Measurements from ENCODE around the gene TANC1. TPM values are rescaled to one million over a fixed set of nuclear protein-coding genes. Genes with fewer than 3 reads are reported as not detected.

The TANC1 gene
- 4.2 TPM for polyA plus RNA-seq (2013, experiment 1 of 2)
- 5.3 TPM for polyA plus RNA-seq (2013, experiment 2 of 2)

DNA sequence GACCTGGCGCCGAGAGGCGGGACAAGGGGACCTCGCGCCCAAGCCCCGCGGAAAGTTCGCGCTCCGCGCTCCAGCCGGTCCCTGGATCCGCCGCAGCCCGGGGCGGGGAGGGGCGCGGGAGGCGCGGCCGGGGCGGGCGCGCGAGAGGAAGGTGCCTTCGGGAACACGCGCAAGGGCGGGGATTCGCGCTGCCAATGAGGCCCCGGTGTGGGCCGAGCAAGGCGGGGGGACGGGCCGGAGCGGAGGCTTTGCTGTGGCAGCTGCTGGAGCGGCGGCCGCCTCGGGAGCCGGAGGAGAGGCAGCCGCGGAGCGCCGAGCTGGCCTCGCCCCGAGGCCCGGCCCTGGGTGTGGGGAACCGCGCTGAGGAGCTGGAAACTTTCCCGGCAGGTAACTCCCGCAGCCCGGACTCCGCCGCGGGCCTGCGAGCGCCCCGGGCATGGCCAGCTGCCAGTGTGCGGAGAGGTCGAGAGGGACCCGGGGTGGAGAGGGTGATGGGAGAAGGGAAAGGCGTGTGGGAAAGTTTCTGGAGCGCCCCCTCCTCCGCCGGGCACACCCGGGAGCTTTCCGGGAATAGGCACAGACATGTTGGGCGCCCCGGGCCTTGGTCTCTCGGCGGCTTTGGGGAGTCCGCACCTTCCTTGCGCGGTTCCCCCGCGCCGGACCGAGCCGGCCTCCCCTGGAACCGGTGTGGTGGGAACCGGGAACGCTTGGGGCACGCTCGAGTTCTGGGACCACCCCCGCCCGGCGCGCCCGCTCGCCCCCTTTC, at the start of gene TANC1:
Gene TANC1, plus strand, starts transcription at position 245 of the 766 bp plus-strand sequence. CDS start 97,271 bp downstream, outside the sequence.
- no peaks in the 10 kb centered on the region for H3K36me3 ChIP-seq (ENCODE audit: insufficient read depth, low read length)
- 0 out of 2 replicates have a peak within 1 kb of the TSS, but pooled peaks have one; percentile 15 for H3K27ac ChIP-seq (ENCODE audit: low read depth, low read length)
- peaks cover 94% of the 10 kb centered on the region for H3K27me3 ChIP-seq (ENCODE audit: insufficient read depth, low read length)
- H3K9ac ChIP-seq (ENCODE audit: low read depth, low read length): peak within 1 kb of the TSS; percentile 59
- H3K4me1 ChIP-seq (ENCODE audit: insufficient read depth, low read length): peaks cover 11% of the 10 kb centered on the region
- no peaks in the 10 kb centered on the region for H3K9me3 ChIP-seq (ENCODE audit: insufficient read depth, low read depth, low read length)
- WGBS: under 1% methylated on average over 92 of the region's 92 CpGs
- peak within 1 kb of the TSS; percentile 59 for H3K4me3 ChIP-seq (ENCODE audit: low read length)

DNA sequence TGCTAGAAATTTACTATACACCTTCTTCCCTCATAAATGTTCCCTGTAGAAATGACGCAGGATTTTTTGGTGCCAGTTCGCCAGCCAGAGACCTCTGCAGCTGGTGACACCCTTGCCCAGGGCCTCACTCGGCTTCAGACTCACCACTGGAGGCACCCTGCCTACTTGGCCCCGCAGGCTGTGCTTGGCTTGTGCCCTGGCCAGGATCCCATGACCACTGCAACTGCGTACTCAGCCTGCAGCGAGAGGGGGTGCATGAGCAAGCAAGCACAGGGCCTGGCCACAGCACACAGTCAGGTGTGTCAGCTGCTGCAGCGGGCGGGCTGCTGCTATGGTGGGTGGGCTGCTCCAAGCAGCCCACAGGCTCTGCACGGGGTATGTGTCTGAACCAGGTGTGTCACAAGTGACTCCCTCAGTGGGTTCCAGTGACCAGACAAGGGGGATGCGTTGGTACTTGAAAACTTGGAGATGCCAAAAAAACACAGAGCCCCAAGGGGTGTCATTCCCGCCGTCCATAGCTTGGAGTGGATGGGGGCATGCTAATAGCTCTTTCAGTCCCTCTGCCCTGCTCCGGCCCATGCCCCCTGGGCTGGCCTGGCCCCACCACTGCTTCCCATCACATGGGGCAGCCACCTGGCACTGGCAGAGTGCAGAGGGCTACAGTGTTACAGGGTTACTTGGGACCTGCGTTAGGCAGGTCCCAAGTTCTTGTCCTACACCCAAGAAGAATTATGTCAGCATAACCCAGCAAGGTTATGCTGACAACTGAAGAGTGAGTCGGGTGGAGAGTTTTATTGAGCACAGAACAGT, 46.6 kb upstream of the TANC1 start:
- H3K9ac ChIP-seq (ENCODE audit: low read depth, low read length): no peak overlapping the region
- H3K27ac ChIP-seq (ENCODE audit: low read depth, low read length): no peak overlapping the region
- no peaks in the 10 kb centered on the region for H3K36me3 ChIP-seq (ENCODE audit: insufficient read depth, low read length)
- no peaks in the 10 kb centered on the region for H3K27me3 ChIP-seq (ENCODE audit: insufficient read depth, low read length)
- no peaks in the 10 kb centered on the region for H3K9me3 ChIP-seq (ENCODE audit: insufficient read depth, low read depth, low read length)
- 88% methylated on average over 15 of the region's 15 CpGs for WGBS
- H3K4me1 ChIP-seq (ENCODE audit: insufficient read depth, low read length): peaks cover 22% of the 10 kb centered on the region
- no peak overlapping the region for H3K4me3 ChIP-seq (ENCODE audit: low read length)

DNA sequence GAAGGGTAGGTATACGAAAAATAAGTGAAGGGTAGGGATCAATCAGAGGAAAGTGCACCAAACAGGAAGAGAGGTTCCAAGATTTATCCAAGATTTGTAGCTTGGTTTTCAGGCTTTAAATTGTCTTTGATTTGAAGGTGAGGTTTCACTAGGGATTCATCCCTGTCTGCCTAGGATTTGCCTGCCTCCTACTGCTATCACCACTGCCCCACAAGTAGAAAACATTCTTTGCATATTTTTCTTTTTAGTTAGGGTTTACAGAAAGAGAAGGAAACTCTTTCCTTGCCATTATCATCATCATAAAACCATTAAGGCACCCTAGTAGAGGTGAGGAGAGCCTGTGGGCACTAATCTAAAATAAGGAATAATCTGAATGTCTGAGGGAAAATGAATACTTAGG, 45.8 kb upstream of the TANC1 start:
- H3K4me1 ChIP-seq (ENCODE audit: insufficient read depth, low read length): peaks cover 22% of the 10 kb centered on the region
- no peak overlapping the region for H3K4me3 ChIP-seq (ENCODE audit: low read length)
- no peaks in the 10 kb centered on the region for H3K36me3 ChIP-seq (ENCODE audit: insufficient read depth, low read length)
- WGBS: 74% methylated on average over 1 of the region's 1 CpG
- H3K9me3 ChIP-seq (ENCODE audit: insufficient read depth, low read depth, low read length): no peaks in the 10 kb centered on the region
- H3K27ac ChIP-seq (ENCODE audit: low read depth, low read length): peak overlapping the region; percentile 30; the same call in 1 of the 2 replicates
- H3K27me3 ChIP-seq (ENCODE audit: insufficient read depth, low read length): no peaks in the 10 kb centered on the region
- no peak overlapping the region for H3K9ac ChIP-seq (ENCODE audit: low read depth, low read length)

DNA sequence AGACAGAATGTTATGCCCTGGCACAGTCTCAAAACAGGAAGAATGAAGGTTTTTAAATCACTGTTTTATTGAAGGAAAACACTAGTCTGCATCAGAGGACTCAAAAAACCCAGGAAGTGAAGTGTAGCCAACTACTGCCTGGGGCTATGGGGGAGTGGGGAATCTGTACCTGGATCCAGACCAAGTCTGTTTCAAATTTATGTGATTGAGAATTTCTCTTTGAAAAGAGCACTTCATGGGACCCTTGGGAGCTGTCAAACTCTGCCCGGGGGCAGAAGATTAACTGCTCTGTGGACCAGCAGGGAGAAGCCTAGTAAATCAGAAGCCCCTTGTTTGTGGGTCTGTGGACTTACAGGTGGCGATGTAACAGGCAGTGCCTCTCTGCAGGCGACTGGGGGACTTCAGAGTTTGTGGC, 45.3 kb upstream of the TANC1 start:
- WGBS: 27% methylated on average over 3 of the region's 3 CpGs
- H3K27me3 ChIP-seq (ENCODE audit: insufficient read depth, low read length): no peaks in the 10 kb centered on the region
- H3K36me3 ChIP-seq (ENCODE audit: insufficient read depth, low read length): no peaks in the 10 kb centered on the region
- no peaks in the 10 kb centered on the region for H3K9me3 ChIP-seq (ENCODE audit: insufficient read depth, low read depth, low read length)
- H3K27ac ChIP-seq (ENCODE audit: low read depth, low read length): peak overlapping the region; percentile 36
- H3K4me1 ChIP-seq (ENCODE audit: insufficient read depth, low read length): peaks cover 22% of the 10 kb centered on the region
- H3K4me3 ChIP-seq (ENCODE audit: low read length): no peak overlapping the region
- H3K9ac ChIP-seq (ENCODE audit: low read depth, low read length): no peak overlapping the region

DNA sequence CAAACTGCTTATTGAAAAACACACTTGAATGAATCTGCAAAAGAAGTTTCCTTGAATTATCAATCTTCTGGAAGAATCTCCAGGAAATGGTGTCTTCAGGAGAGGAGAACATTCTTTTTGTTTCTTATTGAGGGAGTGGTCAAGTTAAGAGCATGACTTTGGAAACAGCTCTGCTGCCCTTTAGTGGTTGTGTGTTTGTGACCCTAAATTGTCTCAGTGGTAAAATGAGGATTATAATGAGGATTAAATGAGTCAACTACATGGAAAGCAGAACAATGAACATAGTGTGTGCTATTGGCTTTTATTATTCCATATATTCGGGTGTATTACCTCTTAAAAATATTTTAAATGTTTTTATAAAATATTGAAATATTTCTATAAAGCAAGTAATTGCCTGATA, 44.8 kb upstream of the TANC1 start:
- Histone ChIP-seq H3K36me3 (ENCODE audit: insufficient read depth, low read length) (no peaks in the 10 kb centered on the region), H3K4me1 (ENCODE audit: insufficient read depth, low read length) (peaks cover 22% of the 10 kb centered on the region), H3K4me3 (ENCODE audit: low read length) (no peak overlapping the region), H3K27me3 (ENCODE audit: insufficient read depth, low read length) (no peaks in the 10 kb centered on the region), H3K27ac (ENCODE audit: low read depth, low read length) (peak overlapping the region; percentile 36; the same call in 1 of the 2 replicates), H3K9ac (ENCODE audit: low read depth, low read length) (no peak overlapping the region), H3K9me3 (ENCODE audit: insufficient read depth, low read depth, low read length) (peaks cover 1% of the 10 kb centered on the region; the same call in 1 of the 2 replicates)
- no CpG with 5 or more reads among the region's 1 CpG for WGBS

DNA sequence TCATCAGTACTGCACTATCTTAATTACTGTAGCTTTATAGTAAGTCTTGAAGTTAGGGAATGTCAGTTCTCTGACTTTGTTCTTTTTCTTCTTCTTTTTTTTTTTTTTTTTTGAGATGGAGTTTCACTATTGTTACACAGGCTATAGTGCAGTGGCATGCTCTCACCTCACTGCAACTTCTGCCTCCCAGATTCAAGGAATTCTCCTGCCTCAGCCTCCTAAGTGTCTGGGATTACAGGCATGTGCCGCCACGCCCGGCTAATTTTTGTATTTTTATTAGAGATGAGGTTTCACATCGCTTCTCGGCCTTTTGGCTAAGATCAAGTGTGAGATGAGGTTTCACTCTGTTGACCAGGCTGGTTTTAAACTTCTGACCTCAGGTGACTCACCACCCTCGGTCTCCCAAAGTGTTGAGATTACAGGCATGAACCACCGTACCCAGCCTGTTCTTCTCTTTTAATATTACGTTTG, 41.9 kb upstream of the TANC1 start:
- no peak overlapping the region for H3K27ac ChIP-seq (ENCODE audit: low read depth, low read length)
- H3K4me1 ChIP-seq (ENCODE audit: insufficient read depth, low read length): peaks cover 25% of the 10 kb centered on the region
- H3K27me3 ChIP-seq (ENCODE audit: insufficient read depth, low read length): no peaks in the 10 kb centered on the region
- 95% methylated on average over 3 of the region's 8 CpGs for WGBS
- no peak overlapping the region for H3K9ac ChIP-seq (ENCODE audit: low read depth, low read length)
- peaks cover 5% of the 10 kb centered on the region; the same call in 1 of the 2 replicates for H3K9me3 ChIP-seq (ENCODE audit: insufficient read depth, low read depth, low read length)
- H3K36me3 ChIP-seq (ENCODE audit: insufficient read depth, low read length): no peaks in the 10 kb centered on the region
- H3K4me3 ChIP-seq (ENCODE audit: low read length): no peak overlapping the region

DNA sequence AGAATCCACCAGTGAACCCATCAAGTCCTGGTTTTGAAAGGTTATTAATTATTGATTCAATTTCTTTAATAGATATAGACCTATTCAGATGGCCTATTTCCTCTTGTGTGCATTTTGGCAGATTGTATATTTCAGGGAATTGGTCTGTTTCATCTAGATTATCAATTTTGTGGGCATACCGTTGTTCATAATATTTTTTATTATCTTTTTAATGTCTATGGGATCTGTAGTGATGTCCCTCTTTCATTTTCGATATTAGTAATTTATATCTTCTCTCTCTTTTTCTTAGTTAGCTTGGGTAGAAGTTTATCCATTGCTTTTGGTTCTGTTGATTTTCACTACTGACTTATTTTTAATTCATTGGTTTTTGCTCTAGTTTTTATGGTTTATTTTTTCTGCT, 39.9 kb upstream of the TANC1 start:
- no CpG with 5 or more reads among the region's 2 CpGs for WGBS

DNA sequence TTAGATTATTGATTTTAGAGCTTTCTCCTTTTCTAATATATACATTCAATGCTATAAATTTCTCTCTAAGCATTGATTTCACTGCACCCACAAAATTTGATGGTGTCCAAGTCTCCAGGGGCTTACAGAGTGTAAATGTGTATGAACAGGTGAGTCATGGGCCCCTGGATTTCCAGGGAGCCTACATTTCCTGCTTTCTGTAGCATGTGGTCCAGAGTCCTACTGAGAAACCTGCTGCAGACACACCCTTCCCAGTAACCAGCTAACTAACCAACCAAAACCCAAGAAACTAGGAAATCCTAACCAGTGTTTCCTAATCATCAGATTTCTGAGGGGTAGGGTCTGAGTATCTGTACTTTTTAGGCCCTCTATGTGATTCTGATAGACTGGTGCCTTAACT, 39.5 kb upstream of the TANC1 start:
- no peak overlapping the region for H3K27ac ChIP-seq (ENCODE audit: low read depth, low read length)
- H3K27me3 ChIP-seq (ENCODE audit: insufficient read depth, low read length): no peaks in the 10 kb centered on the region
- H3K36me3 ChIP-seq (ENCODE audit: insufficient read depth, low read length): no peaks in the 10 kb centered on the region
- H3K4me3 ChIP-seq (ENCODE audit: low read length): no peak overlapping the region
- H3K4me1 ChIP-seq (ENCODE audit: insufficient read depth, low read length): peaks cover 17% of the 10 kb centered on the region
- H3K9ac ChIP-seq (ENCODE audit: low read depth, low read length): no peak overlapping the region
- peaks cover 5% of the 10 kb centered on the region; the same call in 1 of the 2 replicates for H3K9me3 ChIP-seq (ENCODE audit: insufficient read depth, low read depth, low read length)

More for the DNA sequence above, 39.9 kb upstream of the TANC1 start:
- Histone ChIP-seq H3K4me1 (ENCODE audit: insufficient read depth, low read length) (peaks cover 18% of the 10 kb centered on the region), H3K9me3 (ENCODE audit: insufficient read depth, low read depth, low read length) (peaks cover 5% of the 10 kb centered on the region; the same call in 1 of the 2 replicates), H3K4me3 (ENCODE audit: low read length) (no peak overlapping the region), H3K27me3 (ENCODE audit: insufficient read depth, low read length) (no peaks in the 10 kb centered on the region), H3K27ac (ENCODE audit: low read depth, low read length) (no peak overlapping the region), H3K9ac (ENCODE audit: low read depth, low read length) (no peak overlapping the region), H3K36me3 (ENCODE audit: insufficient read depth, low read length) (no peaks in the 10 kb centered on the region)

DNA sequence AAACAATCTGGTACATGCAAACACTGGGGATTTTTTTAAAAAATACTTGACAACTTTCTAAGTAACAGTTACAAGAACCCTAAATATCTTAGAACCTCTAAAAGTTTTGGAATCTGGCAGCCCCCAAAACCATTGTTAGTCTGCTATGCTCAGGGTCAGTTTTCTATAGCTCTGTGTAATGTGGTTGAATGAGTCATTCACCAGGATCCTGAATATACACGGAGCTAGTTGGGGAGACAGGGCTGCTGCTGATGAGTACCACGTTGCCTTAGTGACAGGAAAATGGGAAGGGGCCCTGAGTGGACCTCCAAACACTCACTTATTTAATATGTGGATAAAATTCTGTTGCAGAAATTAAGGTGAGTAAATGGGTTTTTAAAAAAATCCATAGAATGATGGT, 36.9 kb upstream of the TANC1 start:
- Histone ChIP-seq H3K4me3 (ENCODE audit: low read length) (no peak overlapping the region), H3K9me3 (ENCODE audit: insufficient read depth, low read depth, low read length) (peaks cover 5% of the 10 kb centered on the region; the same call in 1 of the 2 replicates), H3K27ac (ENCODE audit: low read depth, low read length) (no peak overlapping the region), H3K4me1 (ENCODE audit: insufficient read depth, low read length) (peaks cover 23% of the 10 kb centered on the region), H3K27me3 (ENCODE audit: insufficient read depth, low read length) (no peaks in the 10 kb centered on the region), H3K9ac (ENCODE audit: low read depth, low read length) (no peak overlapping the region), H3K36me3 (ENCODE audit: insufficient read depth, low read length) (no peaks in the 10 kb centered on the region)
- 23% methylated on average over 2 of the region's 2 CpGs for WGBS

DNA sequence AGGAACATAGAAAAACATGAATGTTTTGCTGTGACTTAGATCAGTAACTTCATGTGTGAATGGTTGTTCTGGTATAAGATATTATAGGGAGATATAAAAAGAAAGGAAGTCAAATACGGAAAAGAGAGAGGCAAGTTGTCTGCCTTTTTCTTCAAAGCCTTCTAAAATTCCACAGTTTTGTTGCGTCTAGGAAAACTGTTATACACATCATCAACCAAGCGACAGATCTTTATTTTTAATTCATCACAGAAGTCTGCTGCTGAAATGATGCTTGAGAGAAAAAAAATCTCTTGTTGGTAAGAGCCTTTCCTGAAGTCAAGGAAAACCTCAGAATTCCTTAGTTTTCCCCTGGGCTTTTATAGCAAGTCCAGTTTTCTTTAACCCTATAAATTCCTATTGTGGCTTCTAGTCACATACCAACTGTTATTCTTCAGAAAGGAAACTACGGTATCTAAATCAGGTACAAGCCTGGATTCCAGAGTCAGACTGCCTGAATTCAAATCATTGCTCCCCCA, 36.3 kb upstream of the TANC1 start:
- peaks cover 5% of the 10 kb centered on the region; the same call in 1 of the 2 replicates for H3K9me3 ChIP-seq (ENCODE audit: insufficient read depth, low read depth, low read length)
- no peak overlapping the region for H3K4me3 ChIP-seq (ENCODE audit: low read length)
- no peaks in the 10 kb centered on the region for H3K36me3 ChIP-seq (ENCODE audit: insufficient read depth, low read length)
- H3K27ac ChIP-seq (ENCODE audit: low read depth, low read length): no peak overlapping the region
- peaks cover 23% of the 10 kb centered on the region for H3K4me1 ChIP-seq (ENCODE audit: insufficient read depth, low read length)
- no peak overlapping the region for H3K9ac ChIP-seq (ENCODE audit: low read depth, low read length)
- H3K27me3 ChIP-seq (ENCODE audit: insufficient read depth, low read length): no peaks in the 10 kb centered on the region
- WGBS: 88% methylated on average over 4 of the region's 4 CpGs

DNA sequence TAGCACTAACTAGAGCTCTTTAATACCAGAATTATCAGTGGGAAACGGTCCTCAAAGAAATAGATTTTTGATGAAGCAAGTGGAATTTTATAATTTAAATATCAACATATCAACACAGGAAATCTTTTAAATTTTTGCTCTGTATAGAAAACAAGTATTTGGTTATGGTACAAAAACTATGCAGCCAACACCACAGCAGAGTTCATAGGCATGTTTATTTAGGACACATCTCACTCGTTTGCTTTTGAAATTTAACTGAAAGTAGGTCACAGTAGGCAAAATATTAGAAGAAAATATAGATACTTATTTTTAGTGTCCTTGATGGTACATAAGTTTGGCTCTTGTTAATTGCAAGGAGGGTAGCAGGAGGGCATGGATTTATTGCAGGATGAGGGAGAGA, 34.3 kb upstream of the TANC1 start:
- Histone ChIP-seq H3K36me3 (ENCODE audit: insufficient read depth, low read length) (no peaks in the 10 kb centered on the region), H3K27ac (ENCODE audit: low read depth, low read length) (no peak overlapping the region), H3K9me3 (ENCODE audit: insufficient read depth, low read depth, low read length) (no peaks in the 10 kb centered on the region), H3K4me1 (ENCODE audit: insufficient read depth, low read length) (peaks cover 23% of the 10 kb centered on the region), H3K4me3 (ENCODE audit: low read length) (no peak overlapping the region), H3K27me3 (ENCODE audit: insufficient read depth, low read length) (no peaks in the 10 kb centered on the region), H3K9ac (ENCODE audit: low read depth, low read length) (no peak overlapping the region)
- WGBS: 100% methylated on average over 1 of the region's 2 CpGs

All from HUES64 (cell line).